ENCODE results near the gene LTN1. TPM values are rescaled to one million over a fixed set of nuclear protein-coding genes. Genes with fewer than 3 reads are reported as not detected.
A peak's percentile ranks its signal among the peaks of the same experiment; 100 is the strongest.
"Not testable (repeated sequence)": the region's sequence is repeated elsewhere in the genome, so short reads cannot be mapped to it uniquely, and the experiment has no call there.

LTN1 gene
- total RNA-seq, 4 donors from 2014 or later = 19.0 to 21.4 (median 20.9) TPM

GRCh38 chr21:29005696-29006095 is 13.0 kb upstream of the LTN1 start:
- TF ChIP-seq POLR2A (IDR thresholded peaks at IDR 0.05) = no peak
- TF ChIP-seq CTCF (IDR thresholded peaks at IDR 0.05) = no peak
- intact Hi-C loops (cut with DNase I; ENCODE audit: low total_unique reads) = no loop called here
- no peak for DNase-seq (ENCODE audit: low spot score in 2 of 2)
- no peak overlapping the region for H3K4me3 ChIP-seq (ENCODE audit: low read depth, poor library complexity, severe bottlenecking)
- 91 to 92% methylated on average over 6 of the region's 6 CpGs for WGBS, 2 donors

GRCh38 chr21:29002442-29003144 is 9.9 kb upstream of the LTN1 start:
- peak in 1 of 2 donors; percentile 80 for TF ChIP-seq POLR2A (IDR thresholded peaks at IDR 0.05)
- no peak for TF ChIP-seq CTCF (IDR thresholded peaks at IDR 0.05)
- intact Hi-C loops (cut with DNase I; ENCODE audit: low total_unique reads) = no loop called here

GRCh38 chr21:28993293-28993629 is 584 bp upstream of the LTN1 start:
- WGBS, 2 donors = 41 to 53% methylated on average over 4 of the region's 4 CpGs
- intact Hi-C loops (cut with DNase I; ENCODE audit: low total_unique reads) = no loop called here

More at GRCh38 chr21:29002442-29003144, 9.9 kb upstream of the LTN1 start:
- 0% methylated on average over 30 to 35 of the region's 41 CpGs for WGBS, 2 donors
- peak; percentile 94 to 99 for DNase-seq (ENCODE audit: low spot score in 2 of 2)
- H3K4me3 ChIP-seq (ENCODE audit: low read depth, poor library complexity, severe bottlenecking) = peak overlapping the region; percentile 46

GRCh38 chr21:28991861-28992525 is 684 bp downstream of the LTN1 start:
- DNase-seq (ENCODE audit: low spot score in 2 of 2) = no peak
- 2 to 6% methylated on average over 14 of the region's 14 CpGs for WGBS, 2 donors
- intact Hi-C loops (cut with DNase I; ENCODE audit: low total_unique reads) = no loop called here
- no peak for TF ChIP-seq POLR2A (IDR thresholded peaks at IDR 0.05)
- no peak for TF ChIP-seq CTCF (IDR thresholded peaks at IDR 0.05)
- peak overlapping the region; percentile 91 for H3K4me3 ChIP-seq (ENCODE audit: low read depth, poor library complexity, severe bottlenecking)

More at GRCh38 chr21:28993293-28993629, 584 bp upstream of the LTN1 start:
- DNase-seq (ENCODE audit: low spot score in 2 of 2) = no peak
- TF ChIP-seq CTCF (IDR thresholded peaks at IDR 0.05) (no peak), POLR2A (IDR thresholded peaks at IDR 0.05) (no peak)
- no peak overlapping the region for H3K4me3 ChIP-seq (ENCODE audit: low read depth, poor library complexity, severe bottlenecking)

GRCh38 chr21:28988146-28988545 is 4.5 kb downstream of the LTN1 start:
- H3K4me3 ChIP-seq (ENCODE audit: low read depth, poor library complexity, severe bottlenecking); intact Hi-C loops (cut with DNase I; ENCODE audit: low total_unique reads); DNase-seq (ENCODE audit: low spot score in 2 of 2): not testable (repeated sequence)
- 86 to 93% methylated on average over 6 of the region's 6 CpGs for WGBS, 2 donors

- no peak for TF ChIP-seq CTCF (IDR thresholded peaks at IDR 0.05)
- no peak overlapping the region for H3K4me3 ChIP-seq (ENCODE audit: low read depth, poor library complexity, severe bottlenecking)
- intact Hi-C loops (cut with DNase I; ENCODE audit: low total_unique reads) = no loop called here
- 90 to 92% methylated on average over 4 of the region's 4 CpGs for WGBS, 2 donors
- no peak for DNase-seq (ENCODE audit: low spot score in 2 of 2)
Measured at GRCh38 chr21:28986677-28987076, 6.0 kb downstream of the LTN1 start.

Measured in lower leg skin (tissue), 4 donors.